GM18951 (cell line): ENCODE data around the gene CDC42.

Source experiments
- POLR2A ChIP-seq: IDR thresholded peaks from 4 replicates; pipeline ENCODE4 v1.6.1; 2011; ENCODE audit warnings: mild to moderate bottlenecking; ENCODE audit not compliant: insufficient read length, insufficient read depth; ENCODE audit errors: extremely low read depth
- in situ Hi-C: fragments of 300-500 bp; cut with MboI; formaldehyde crosslinking; loops from one replicate; pipeline ENCODE4 v1.12.0; 2022; ENCODE audit warnings: low sequenced_read_pairs, mixed read lengths, inconsistent platforms; ENCODE audit not compliant: unreplicated experiment

Gene CDC42

DNA sequence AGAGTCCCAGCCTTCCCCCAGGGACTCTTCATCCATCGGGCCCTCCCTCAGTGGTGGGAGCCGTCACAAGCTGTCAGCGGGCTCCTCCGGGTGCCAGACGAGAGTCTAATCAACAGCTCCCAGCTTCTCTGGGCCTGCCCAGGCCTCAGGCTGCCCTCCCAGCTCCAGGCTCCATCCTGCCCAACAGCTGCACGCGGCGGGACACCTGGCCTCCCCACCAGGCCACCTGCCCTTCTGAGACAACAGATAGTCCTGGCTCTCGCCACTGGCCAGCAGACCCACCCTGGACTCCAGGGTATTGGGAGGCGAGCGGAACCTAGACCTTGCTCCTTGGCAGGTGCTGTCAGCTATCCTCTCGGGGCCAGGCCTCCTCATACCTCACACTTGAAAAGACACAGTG, 87.3 kb downstream of the CDC42 start:
- in situ Hi-C loops = loop anchor here (25.0 kb wide), 1 partner anchor 272 kb away; no protein-coding TSS in a partner anchor

More for the DNA sequence above, 87.3 kb downstream of the CDC42 start:
- no peak for TF ChIP-seq POLR2A
